MCF 10A (cell line): ENCODE data around the gene COPA. TPM values are rescaled to one million over a fixed set of nuclear protein-coding genes. Genes with fewer than 3 reads are reported as not detected.

Experiments used
- BruUV-seq: library from RNA; stranded (reverse); fragments of 400-500 nt; replicated peaks from 2 replicates; lab custom pipeline; 2021; lab: Mats Ljungman, UMichigan
- CTCF ChIA-PET: fragments of 300-600 bp; sonication (Branson Sonifier 250); formaldehyde crosslinking; extraction: SDS; loops from one replicate; lab custom pipeline; 2021; ENCODE audit warnings: antibody characterized with exemption, inconsistent platforms; lab: Yijun Ruan, JAX
- POLR2A ChIA-PET: fragments of 300-600, 350-650 bp; sonication (Branson Sonifier 250); formaldehyde crosslinking; extraction: SDS; loops from one replicate; lab custom pipeline; 2020; ENCODE audit warnings: antibody characterized with exemption, inconsistent platforms; lab: Yijun Ruan, JAX
- DNase-seq: peaks from one replicate; pipeline ENCODE4 v3.0.0-alpha.2; 2018; ENCODE audit not compliant: unreplicated experiment
- H3K27ac Mint-ChIP-seq: one replicate; pipeline ENCODE4 v1.8.0; 2022; ENCODE audit warnings: mild to moderate bottlenecking, low read depth, mixed read lengths; ENCODE audit not compliant: unreplicated experiment
- H3K27me3 Mint-ChIP-seq: one replicate; pipeline ENCODE4 v1.8.0; 2022; ENCODE audit warnings: mixed read lengths; ENCODE audit not compliant: insufficient read depth, unreplicated experiment
- H3K36me3 Mint-ChIP-seq: one replicate; pipeline ENCODE4 v1.8.0; 2022; ENCODE audit warnings: mild to moderate bottlenecking, moderate library complexity, mixed read lengths; ENCODE audit not compliant: insufficient read depth, unreplicated experiment
- H3K4me1 Mint-ChIP-seq: one replicate; pipeline ENCODE4 v1.8.0; 2022; ENCODE audit warnings: mixed read lengths; ENCODE audit not compliant: insufficient read depth, unreplicated experiment
- H3K4me3 Mint-ChIP-seq: one replicate; pipeline ENCODE4 v1.8.0; 2022; ENCODE audit warnings: mild to moderate bottlenecking, moderate library complexity, mixed read lengths; ENCODE audit not compliant: unreplicated experiment
- H3K9me3 Mint-ChIP-seq: one replicate; pipeline ENCODE4 v1.8.0; 2022; ENCODE audit warnings: mixed read lengths; ENCODE audit not compliant: unreplicated experiment
- intact Hi-C: fragments of 100-400 bp; cut with micrococcal nuclease; formaldehyde crosslinking; loops from 2 replicates; pipeline ENCODE4 v1.14.1; 2022
- total RNA-seq: library from RNA; stranded (reverse); gene quantifications from 2 replicates; pipeline ENCODE4 v1.2.3, GENCODE V29; 2022
- TF ChIP-seq, protein P1 (sequence below): fragments of 200-600 bp; IDR thresholded peaks from one replicate; pipeline ENCODE4 v1.8.0; 2022; ENCODE audit warnings: antibody characterized with exemption, mild to moderate bottlenecking; ENCODE audit not compliant: unreplicated experiment

The COPA gene
- total RNA-seq, 1 experiment from 2014 or later: 273 TPM

DNA sequence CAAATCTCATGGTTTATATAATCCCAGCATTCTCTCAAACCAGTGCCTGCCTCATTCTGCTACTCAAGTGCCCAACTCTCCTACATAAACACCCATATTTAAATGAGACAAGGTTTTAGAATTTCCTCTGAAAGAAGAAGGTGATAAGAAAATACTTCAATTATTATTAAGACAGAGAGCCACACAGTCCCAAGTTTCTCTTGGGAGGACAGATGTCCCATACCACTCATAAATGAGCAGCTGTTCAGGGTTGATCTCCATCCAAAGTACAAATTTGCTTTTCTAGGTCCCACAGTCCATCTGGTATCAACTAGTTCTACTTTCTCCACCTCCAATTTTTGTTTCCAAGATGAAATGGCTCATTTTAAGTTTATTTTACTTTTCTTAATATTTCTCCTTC is 92.0 kb downstream of the COPA start:
- Mint-ChIP-seq H3K36me3 (peaks cover 69% of the 10 kb centered on the region), H3K27ac (peak overlapping the region; percentile 67), H3K9me3 (no peaks in the 10 kb centered on the region), H3K4me1 (peaks cover 23% of the 10 kb centered on the region), H3K27me3 (no peaks in the 10 kb centered on the region), H3K4me3 (no peak overlapping the region)
- POLR2A ChIA-PET: interaction anchor here (0.7 to 5.6 kb wide), 8 partner anchors 8 to 163 kb away, joined by 3 to 60 read pairs (median 15); partner anchors contain the start of genes DCAF8 and IGSF8
- BruUV-seq: no TSS peak
- TF ChIP-seq, protein P1, sequence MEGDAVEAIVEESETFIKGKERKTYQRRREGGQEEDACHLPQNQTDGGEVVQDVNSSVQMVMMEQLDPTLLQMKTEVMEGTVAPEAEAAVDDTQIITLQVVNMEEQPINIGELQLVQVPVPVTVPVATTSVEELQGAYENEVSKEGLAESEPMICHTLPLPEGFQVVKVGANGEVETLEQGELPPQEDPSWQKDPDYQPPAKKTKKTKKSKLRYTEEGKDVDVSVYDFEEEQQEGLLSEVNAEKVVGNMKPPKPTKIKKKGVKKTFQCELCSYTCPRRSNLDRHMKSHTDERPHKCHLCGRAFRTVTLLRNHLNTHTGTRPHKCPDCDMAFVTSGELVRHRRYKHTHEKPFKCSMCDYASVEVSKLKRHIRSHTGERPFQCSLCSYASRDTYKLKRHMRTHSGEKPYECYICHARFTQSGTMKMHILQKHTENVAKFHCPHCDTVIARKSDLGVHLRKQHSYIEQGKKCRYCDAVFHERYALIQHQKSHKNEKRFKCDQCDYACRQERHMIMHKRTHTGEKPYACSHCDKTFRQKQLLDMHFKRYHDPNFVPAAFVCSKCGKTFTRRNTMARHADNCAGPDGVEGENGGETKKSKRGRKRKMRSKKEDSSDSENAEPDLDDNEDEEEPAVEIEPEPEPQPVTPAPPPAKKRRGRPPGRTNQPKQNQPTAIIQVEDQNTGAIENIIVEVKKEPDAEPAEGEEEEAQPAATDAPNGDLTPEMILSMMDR: no peak
- DNase-seq: no peak
- CTCF ChIA-PET: interaction anchor here (0.6 to 9.6 kb wide), 24 partner anchors 10 to 221 kb away, joined by 3 to 187 read pairs (median 16); partner anchors contain the start of genes CASQ1, DCAF8, IGSF8 and KCNJ9
- intact Hi-C loops: loop anchor here (5.0 kb wide), 2 partner anchors 44 to 329 kb away; partner anchors contain the start of gene PEA15

DNA sequence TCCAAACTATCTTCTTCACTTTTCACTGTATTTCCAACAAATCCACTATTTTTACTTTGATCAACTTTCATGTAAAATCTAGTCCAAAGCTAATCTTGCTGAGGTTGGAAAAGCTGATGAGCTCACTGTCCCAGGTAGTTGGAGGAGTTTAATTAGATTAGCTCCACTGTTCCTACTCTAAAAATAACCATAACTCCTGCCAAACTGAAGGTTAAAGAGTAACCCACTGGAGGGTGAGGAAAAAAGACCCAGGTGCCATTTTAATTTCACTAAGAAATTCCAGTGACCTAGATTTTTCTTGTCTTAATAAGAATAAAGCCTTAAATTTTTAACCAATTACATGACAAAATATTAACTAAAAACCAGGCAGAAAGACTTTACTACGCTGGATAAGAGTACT is 96.0 kb downstream of the COPA start:
- TF ChIP-seq, protein P1: no peak
- no peaks in the 10 kb centered on the region for H3K9me3 Mint-ChIP-seq
- POLR2A ChIA-PET: interaction anchor here (1.4 to 9.6 kb wide), 4 partner anchors 11 to 146 kb away, joined by 3 to 51 read pairs (median 10); partner anchors contain the start of genes DCAF8 and PEX19
- H3K27ac Mint-ChIP-seq: no peak overlapping the region
- peaks cover 58% of the 10 kb centered on the region for H3K36me3 Mint-ChIP-seq
- no peak for DNase-seq
- H3K4me3 Mint-ChIP-seq: no peak overlapping the region
- H3K4me1 Mint-ChIP-seq: peaks cover 21% of the 10 kb centered on the region
- no TSS peak for BruUV-seq
- CTCF ChIA-PET: interaction anchor here (0.6 to 11.9 kb wide), 9 partner anchors 20 to 301 kb away, joined by 3 to 104 read pairs (median 8); partner anchors contain the start of gene IGSF8
- H3K27me3 Mint-ChIP-seq: no peaks in the 10 kb centered on the region
- intact Hi-C loops: no loop called here

DNA sequence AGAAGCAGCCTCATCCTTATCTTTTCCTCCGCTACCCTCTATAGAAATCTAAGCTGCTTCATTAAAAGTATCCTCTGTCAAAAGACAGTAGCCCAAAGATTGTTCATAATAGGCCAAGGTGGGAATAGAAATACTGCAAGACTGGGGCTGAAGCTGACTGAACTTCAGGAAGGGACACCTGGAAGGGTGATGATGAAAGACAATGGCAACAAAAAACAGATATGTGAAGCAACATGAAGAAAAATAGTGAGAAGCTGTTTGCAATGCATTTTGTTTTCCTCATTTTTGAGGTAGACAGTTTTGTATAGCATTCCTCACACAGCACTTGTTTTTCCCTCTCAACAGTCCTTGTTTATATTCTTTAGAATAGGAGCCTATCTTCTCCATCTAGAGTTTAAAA is 97.6 kb downstream of the COPA start:
- no peaks in the 10 kb centered on the region for H3K27me3 Mint-ChIP-seq
- BruUV-seq: no TSS peak
- ChIA-PET POLR2A (interaction anchor here (0.6 to 9.6 kb wide), 9 partner anchors 7 to 148 kb away, joined by 3 to 51 read pairs (median 5); partner anchors contain the start of genes DCAF8 and PEX19), CTCF (interaction anchor here (0.5 to 11.9 kb wide), 12 partner anchors 9 to 223 kb away, joined by 3 to 83 read pairs (median 8); partner anchors contain the start of gene CASQ1)
- peaks cover 55% of the 10 kb centered on the region for H3K36me3 Mint-ChIP-seq
- intact Hi-C loops: no loop called here
- no peak overlapping the region for H3K4me3 Mint-ChIP-seq
- no peak for DNase-seq
- TF ChIP-seq, protein P1: no peak
- H3K9me3 Mint-ChIP-seq: no peaks in the 10 kb centered on the region
- peak overlapping the region; percentile 60 for H3K27ac Mint-ChIP-seq
- H3K4me1 Mint-ChIP-seq: peaks cover 7% of the 10 kb centered on the region

DNA sequence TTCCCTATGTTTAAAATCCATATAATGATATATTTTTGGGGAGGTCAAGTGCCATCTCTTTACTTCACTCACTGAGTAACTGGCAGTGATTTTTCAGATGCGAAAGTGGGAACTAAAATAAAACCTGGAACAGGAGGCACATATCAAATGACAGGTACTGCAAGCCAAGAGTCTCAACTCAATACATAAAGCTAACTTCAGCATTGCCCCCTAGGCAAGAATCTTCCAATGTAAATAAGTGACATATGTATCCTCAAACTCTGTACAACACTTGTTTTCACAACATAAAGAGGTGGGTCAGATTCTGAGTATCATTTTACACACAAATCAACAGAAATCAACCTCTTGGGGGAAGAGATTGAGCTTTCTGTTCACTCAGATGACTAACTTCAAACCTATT is 98.8 kb downstream of the COPA start:
- intact Hi-C loops: no loop called here
- DNase-seq: no peak
- H3K27me3 Mint-ChIP-seq: no peaks in the 10 kb centered on the region
- no peaks in the 10 kb centered on the region for H3K9me3 Mint-ChIP-seq
- H3K27ac Mint-ChIP-seq: no peak overlapping the region
- peaks cover 7% of the 10 kb centered on the region for H3K4me1 Mint-ChIP-seq
- ChIA-PET CTCF (interaction anchor here (0.6 to 11.9 kb wide), 16 partner anchors 9 to 213 kb away, joined by 3 to 103 read pairs (median 10); partner anchors contain the start of genes CASQ1 and PIGM), POLR2A (interaction anchor here (1.1 to 9.6 kb wide), 5 partner anchors 9 to 40 kb away, joined by 3 to 51 read pairs (median 5); partner anchors contain the start of gene DCAF8)
- H3K36me3 Mint-ChIP-seq: peaks cover 62% of the 10 kb centered on the region
- H3K4me3 Mint-ChIP-seq: no peak overlapping the region
- TF ChIP-seq, protein P1: no peak
- no TSS peak for BruUV-seq
